ENCODE data around the gene BFSP1.

GRCh38 chr20:17579369-17580039, 48.3 kb upstream of the BFSP1 start:
- TF ChIP-seq POLR2A (IDR thresholded peaks at IDR 0.05): no peak
- no peak for TF ChIP-seq CTCF (IDR thresholded peaks at IDR 0.05)
